Activated T-cell treated with anti-CD3 and anti-CD28 coated beads for 1 hour (primary cell): ENCODE results near the gene LIPI.
"Not testable (repeated sequence)": the region's sequence is repeated elsewhere in the genome, so short reads cannot be mapped to it uniquely, and the experiment has no call there.

Source experiments
- DNase-seq: peaks from one replicate; pipeline ENCODE4 v3.0.0-alpha.2; 2020; ENCODE audit warnings: low read depth

Gene LIPI

DNA sequence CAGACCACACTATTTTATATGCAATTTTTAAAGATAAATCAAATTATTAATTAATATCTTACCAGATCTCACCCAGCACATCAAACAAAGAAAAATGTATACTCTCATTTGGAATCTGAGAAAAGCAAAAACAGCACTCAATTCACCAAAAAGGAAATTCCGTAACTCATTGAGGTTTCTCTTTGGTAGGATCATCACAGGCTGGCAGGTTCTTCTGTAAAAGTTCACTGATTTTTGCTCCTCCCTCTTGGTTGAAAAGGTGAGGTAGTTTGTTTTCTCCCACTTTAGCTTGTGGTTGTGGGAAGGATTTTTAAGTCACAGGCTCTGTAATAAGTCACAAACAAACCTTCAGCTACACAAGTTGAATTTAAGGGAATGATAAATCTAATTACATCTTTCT lies at the start of gene LIPI:
Gene LIPI (minus strand): TSS at position 218 of the 400 bp plus-strand sequence. CDS start 110 bp downstream, at position 108.
- no peak for DNase-seq

- DNase-seq = no peak
Measured at GRCh38 chr21:14260174-14260764, 49.5 kb upstream of the LIPI start.

- DNase-seq = no peak
Measured at GRCh38 chr21:14259747-14260146, 49.0 kb upstream of the LIPI start.

DNA sequence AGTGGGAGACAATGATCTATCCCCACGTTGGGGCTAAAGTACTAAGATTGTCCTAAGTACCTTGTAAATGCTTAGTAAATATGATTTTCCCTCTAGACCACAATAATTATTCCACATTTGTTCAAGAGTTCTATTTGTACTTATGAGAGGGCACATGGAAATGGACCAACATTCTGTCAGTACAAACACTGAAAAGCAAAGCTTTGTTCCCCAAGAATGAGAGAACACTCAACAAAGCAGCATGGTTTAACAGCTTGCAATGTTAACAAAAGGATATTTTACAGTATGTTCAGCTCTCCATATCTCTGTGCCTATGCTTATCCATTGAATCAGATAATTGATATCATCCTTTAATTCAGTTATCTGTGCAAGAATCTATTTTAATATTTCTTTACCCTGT lies 40.6 kb upstream of the LIPI start:
- DNase-seq = no peak

DNA sequence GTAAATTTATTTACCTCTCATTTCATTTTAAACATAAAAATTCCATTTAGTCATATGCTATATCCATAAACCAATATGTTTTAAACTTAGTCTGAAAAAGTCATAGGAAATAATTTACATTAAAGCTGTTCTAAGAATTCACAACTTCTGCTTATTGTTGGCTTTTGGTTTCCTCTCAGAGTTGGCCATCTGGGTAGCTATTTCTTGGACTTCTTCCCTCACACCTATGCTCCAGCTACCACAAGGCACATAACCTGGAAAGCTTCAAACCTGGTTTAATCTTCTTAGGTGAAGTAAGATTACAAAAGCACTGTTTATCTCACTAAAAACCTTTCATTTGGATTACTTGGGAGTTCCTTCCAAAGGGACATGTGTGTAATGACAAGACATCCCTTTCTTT lies 35.0 kb upstream of the LIPI start:
- no peak for DNase-seq

GRCh38 chr21:14244911-14245310 lies 34.2 kb upstream of the LIPI start:
- no peak for DNase-seq

GRCh38 chr21:14243874-14244273 lies 33.1 kb upstream of the LIPI start:
- no peak for DNase-seq

GRCh38 chr21:14243461-14243860 lies 32.7 kb upstream of the LIPI start:
- no peak for DNase-seq

- no peak for DNase-seq
Measured at GRCh38 chr21:14241297-14241696, 30.5 kb upstream of the LIPI start.

DNA sequence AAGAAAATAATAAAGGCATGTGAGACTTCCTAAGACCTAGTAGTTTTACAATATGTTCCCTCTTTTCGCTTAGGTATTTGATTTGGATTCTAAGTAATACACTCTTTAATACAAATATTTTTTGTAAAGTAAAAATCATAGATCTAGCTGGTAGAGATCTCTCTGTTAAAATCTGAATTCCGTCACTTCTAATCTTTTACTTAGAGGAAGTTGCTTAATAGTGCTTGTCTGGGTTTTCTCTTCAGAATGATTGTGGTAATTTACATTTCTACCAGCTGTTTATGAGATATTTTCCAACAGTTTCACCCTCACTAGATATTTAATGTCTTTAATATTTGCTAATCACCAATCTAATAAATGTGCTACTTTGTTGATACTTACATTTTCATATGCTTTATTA lies 28.5 kb upstream of the LIPI start:
- DNase-seq = no peak

DNA sequence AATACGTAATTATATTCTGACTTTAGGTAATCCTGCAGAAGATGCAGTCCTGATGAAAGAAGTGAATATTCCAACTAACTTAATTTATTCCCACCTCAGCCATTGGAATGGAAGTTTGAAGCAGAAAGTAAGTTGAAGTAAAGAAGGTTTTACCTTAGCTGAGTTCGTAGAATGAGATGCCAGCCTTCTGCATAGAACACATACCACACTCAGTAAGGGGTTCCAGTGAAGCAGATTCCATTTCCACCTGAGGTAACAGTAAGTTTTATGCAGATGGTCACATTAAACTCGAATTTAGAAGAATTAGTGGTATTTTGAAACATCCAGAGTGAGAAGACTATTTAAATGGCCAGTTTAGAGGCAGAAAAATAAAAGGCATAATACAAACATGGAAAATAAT lies 25.4 kb upstream of the LIPI start:
- DNase-seq = no peak

DNA sequence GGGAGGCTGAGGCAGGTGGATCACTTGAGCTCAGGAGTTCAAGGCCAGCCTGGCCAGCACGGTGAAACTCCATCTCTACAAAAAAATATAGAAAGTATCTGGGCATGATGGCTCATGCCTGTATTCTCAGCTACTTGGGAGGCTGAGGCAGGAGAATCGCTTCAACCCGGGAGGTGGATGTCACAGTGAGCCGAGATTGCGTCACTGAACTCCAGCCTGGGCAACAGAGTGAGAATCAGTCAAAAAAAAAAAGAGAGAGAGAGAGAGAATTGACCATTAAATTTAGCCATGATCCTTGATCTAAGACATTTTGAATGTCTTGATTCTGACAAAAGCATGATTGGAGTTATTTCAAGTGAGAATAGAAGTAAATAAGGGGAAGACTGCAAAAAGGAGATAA lies 24.3 kb upstream of the LIPI start:
- DNase-seq = no peak

GRCh38 chr21:14229399-14229798 lies 18.6 kb upstream of the LIPI start:
- no peak for DNase-seq

- no peak for DNase-seq
Measured at GRCh38 chr21:14223365-14223764, 12.6 kb upstream of the LIPI start.

DNA sequence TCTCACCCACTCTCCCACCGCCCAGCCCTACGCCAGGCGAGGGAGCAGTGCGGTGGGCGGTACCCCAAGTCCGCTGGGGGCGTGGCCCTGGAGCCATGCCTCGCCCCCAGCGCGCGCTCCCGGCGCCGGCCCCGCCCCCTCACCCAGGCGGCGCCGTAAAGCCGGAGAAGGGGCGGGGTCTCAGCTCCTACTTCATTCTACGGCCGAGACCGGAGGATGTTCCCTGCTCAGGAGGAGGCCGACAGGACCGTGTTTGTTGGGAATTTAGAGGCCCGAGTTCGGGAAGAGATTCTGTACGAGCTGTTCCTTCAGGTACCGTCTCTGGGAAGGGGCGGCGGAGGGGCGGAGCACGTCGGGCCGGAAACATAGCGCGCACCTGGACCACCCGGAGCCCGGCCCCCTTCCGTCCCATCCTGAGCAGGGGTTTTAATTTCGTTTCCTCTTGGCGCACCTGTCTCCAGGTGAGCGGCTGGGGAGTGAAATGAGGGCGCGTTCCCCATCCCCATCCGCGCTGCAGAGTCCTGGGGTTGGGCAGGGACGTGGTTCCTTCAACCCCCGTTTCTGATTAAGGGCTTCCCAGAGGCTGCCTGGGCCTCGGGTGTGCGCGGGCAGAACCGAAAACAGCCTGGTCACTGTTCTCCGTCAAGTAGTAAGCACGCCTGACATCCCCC lies 5.4 kb upstream of the LIPI start, which contains the start of gene RBM11:
Gene RBM11 (plus strand): TSS at position 187 of the 671 bp plus-strand sequence. CDS start 30 bp downstream, at position 217.
- DNase-seq = peak; percentile 75

DNA sequence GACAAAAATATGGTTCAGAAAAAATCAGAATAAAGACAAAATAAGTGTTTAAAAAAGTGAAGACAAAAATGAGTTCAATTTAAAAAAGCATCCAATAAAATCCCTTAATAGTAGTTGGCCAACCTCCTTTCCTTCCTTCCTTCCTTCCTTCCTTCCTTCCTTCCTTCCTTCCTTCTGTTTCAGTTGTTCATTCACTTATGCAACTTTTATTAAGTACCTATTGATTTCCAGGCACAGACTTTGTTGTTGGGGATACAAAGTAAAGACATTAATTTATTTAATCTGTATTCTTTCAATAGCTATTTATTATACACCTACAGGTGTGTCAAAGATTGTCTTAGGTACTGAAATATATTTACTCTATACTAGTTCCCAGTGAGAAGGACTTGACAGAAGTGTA lies 2.4 kb upstream of the LIPI start:
- no peak for DNase-seq

DNA sequence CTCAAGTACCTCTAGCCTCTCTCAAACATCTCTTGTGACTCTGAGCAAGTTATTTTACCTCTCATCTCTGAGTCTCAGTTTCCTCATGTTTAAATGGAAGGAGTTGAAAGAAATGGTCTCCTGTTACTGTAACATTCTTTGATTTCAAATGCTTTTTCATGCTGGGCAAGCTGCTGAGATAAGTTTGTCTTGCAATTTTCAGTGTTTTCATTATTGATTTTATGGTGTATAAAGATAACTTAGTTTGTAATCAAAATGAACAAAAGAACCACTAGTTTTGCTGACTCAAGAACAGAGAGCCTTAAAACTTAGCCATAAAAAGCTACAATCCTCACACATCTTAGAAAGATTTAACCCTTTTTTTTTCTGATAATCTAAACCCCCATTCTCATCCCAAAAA lies 4.5 kb downstream of the LIPI start:
- no peak for DNase-seq

DNA sequence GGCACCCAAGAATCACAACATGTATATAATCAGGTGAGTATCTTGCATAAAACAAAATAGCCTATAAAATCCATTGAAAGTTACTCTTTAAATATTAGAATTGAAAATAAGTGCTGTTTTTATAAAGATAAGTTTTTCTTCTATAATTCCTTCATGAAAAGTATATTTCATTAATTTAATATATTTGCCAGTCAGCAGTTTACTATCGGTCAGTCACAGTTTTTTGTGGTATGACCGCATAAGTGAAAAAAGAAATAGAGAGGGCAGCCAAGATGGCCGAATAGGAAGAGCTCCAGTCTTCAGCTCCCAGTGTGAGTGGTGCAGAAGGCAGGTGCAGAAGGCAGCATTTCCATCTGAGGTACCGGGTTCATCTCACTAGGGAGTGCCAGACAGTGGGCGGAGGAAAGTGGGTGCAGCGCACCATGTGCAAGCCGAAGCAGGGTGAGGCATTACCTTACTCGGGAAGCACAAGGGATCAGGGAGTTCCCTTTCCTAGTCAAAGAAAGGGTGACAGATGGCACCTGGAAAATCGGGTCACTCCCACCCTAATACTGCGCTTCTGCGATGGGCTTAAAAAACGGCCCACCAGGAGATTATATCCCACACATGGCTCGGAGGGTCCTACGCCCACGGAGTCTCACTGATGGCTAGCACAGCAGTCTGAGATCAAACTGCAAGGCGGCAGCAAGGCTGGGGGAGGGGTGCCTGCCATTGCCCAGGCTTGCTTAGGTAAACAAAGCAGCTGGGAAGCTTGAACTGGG lies 44.1 kb downstream of the LIPI start:
- DNase-seq = not testable (repeated sequence)

DNA sequence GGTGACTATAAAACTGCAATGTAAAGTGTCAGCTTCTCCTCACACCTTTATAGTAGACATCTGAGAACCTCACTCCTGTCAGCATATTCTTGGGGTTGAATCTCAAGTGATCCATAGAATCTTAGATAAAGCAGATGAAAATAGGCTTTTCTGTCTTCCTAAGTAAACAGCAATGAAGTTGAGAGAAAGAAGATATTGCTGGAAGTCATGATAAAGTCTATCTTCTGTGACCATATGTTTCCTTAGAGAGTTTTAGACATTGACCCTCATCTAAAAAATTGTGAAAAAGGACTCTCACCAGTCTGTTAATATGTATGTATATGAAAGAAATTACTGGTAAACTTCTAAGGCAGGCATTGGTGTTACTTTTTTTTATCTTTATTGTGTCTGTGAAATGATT lies 66.8 kb downstream of the LIPI start:
- DNase-seq = no peak

DNA sequence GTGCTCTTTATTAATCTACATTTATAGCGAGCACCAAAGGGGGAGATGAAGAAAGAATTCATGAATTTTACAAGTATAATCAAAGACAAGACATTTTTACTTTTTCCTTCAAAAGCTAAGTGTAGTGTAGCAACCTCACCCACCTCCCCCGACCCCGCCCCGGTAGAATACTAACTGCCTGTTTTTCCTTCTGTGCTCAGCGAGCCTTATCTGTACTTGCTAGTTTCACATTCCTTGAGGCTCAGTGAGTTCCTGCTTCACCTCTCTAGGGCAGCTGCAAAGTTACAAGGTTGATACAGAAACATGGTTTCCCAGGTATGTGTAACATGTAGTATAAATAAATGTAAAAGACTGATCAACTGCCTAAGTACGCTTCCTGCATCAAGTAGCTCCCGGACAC lies 86.5 kb downstream of the LIPI start:
- DNase-seq = no peak

DNA sequence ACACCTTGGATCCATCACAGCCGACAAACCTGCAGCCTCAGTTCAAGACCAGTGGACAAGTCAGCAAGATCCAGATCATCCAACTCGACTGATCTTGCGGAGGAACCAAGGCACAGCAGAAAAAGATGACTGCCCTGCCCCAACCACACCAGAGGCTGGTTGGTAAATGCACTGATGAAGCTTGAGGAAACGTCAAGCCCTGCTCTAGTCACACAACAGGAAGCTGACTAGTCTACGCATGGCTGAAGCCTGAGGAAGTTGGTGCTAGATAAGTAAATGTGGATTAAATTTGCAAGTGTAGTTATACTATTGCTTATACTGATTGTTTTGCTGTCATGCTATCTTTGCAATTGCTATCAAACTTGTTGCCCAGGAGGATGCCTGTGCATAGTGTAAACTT lies 89.0 kb downstream of the LIPI start:
- no peak for DNase-seq

- no peak for DNase-seq
Measured at GRCh38 chr21:14120091-14120734, 90.5 kb downstream of the LIPI start.

- no peak for DNase-seq
Measured at GRCh38 chr21:14119038-14119437, 91.7 kb downstream of the LIPI start.
